SK-MEL-5 (cell line): ENCODE data around the gene SMG1. TPM values are rescaled to one million over a fixed set of nuclear protein-coding genes. Genes with fewer than 3 reads are reported as not detected.
"Not testable (repeated sequence)": the region's sequence is repeated elsewhere in the genome, so short reads cannot be mapped to it uniquely, and the experiment has no call there.

ENCODE experiments used
- DNase-seq: peaks from one replicate; pipeline ENCODE4 v3.0.0-alpha.2; 2016; ENCODE audit warnings: low read depth, low spot score
- in situ Hi-C: cut with HindIII; loops from 2 replicates; pipeline ENCODE4 v1.10.0; 2016; ENCODE audit warnings: low sequenced_read_pairs, high pct_unique_total_duplicates, low pct_unique_long_range_greater_than_20kb
- total RNA-seq: library from RNA; depleted of rRNA; stranded (reverse); fragments of >200 nt; shearing (Covaris generic); gene quantifications from 2 replicates; pipeline ENCODE4 v1.2.3, GENCODE V29; 2014

Gene SMG1
- total RNA-seq, 1 experiment from 2014 or later: 22.3 TPM

- DNase-seq: no peak
- in situ Hi-C loops: no loop called here
Observed at GRCh38 chr16:18789515-18789849, 136.7 kb downstream of the SMG1 start.

- in situ Hi-C loops: no loop called here
- no peak for DNase-seq
Observed at GRCh38 chr16:18788828-18789514, 137.2 kb downstream of the SMG1 start.

- in situ Hi-C loops: no loop called here
- no peak for DNase-seq
Observed at GRCh38 chr16:18784917-18785623, 141.1 kb downstream of the SMG1 start.

GRCh38 chr16:18783430-18784341 is 142.5 kb downstream of the SMG1 start:
- DNase-seq: no peak
- in situ Hi-C loops: no loop called here

DNA sequence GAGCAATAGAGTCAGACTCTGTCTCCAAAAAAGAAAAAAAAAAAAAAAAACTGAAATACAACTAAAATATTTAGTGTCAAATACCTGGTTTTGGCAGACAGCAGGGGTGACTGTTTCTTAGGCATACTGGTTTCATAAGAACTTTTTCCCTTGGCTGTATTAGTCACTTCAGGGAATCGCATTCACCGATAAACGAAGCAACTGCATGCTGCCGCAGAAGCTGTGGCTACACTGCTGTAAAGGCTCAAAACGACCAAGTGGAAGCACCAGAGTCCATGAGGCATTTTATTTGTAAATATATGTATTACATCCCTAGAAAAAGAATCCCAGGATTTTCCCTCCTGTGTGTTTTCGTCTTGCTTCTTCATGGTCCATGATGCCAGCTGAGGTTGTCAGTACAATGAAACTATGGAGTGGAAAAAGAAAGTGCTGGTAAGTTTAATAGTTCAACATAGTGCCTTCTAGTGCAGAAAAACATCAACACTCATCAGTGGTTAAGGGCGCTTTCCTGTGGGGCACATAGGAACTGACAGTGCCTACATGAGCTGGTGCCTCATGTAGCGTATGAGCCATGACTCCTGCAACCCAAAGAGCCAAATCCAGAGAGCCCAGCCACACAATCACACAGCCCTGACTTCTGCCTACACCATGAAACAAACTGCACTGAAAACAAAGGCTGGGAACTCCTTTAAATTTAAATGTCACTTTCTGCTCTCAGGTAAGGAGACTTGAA is 143.3 kb downstream of the SMG1 start:
- DNase-seq: no peak
- in situ Hi-C loops: no loop called here

GRCh38 chr16:18781232-18781631 is 145.0 kb downstream of the SMG1 start:
- DNase-seq, in situ Hi-C loops: not testable (repeated sequence)

GRCh38 chr16:18780460-18781026 is 145.7 kb downstream of the SMG1 start:
- in situ Hi-C loops: not testable (repeated sequence)

DNA sequence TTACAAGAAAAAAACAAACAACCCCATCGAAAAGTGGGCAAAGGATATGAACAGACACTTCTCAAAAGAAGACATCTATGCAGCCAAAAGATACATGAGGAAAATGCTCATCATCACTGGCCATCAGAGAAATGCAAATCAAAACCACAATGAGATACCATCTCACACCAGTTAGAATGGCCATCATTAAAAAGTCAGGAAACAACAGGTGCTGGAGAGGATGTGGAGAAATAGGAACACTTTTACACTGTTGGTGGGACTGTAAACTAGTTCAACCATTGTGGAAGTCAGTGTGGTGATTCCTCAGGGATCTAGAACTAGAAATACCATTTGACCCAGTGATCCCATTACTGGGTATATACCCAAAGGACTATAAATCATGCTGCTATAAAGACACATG is 148.5 kb downstream of the SMG1 start:
- DNase-seq, in situ Hi-C loops: not testable (repeated sequence)

More at GRCh38 chr16:18780460-18781026, 145.7 kb downstream of the SMG1 start:
- not testable (repeated sequence) for DNase-seq

- in situ Hi-C loops, DNase-seq: not testable (repeated sequence)
Observed at GRCh38 chr16:18776334-18776733, 149.9 kb downstream of the SMG1 start.

- in situ Hi-C loops, DNase-seq: not testable (repeated sequence)
Observed at GRCh38 chr16:18774651-18775050, 151.6 kb downstream of the SMG1 start.

GRCh38 chr16:18772171-18772570 is 154.0 kb downstream of the SMG1 start:
- in situ Hi-C loops, DNase-seq: not testable (repeated sequence)

DNA sequence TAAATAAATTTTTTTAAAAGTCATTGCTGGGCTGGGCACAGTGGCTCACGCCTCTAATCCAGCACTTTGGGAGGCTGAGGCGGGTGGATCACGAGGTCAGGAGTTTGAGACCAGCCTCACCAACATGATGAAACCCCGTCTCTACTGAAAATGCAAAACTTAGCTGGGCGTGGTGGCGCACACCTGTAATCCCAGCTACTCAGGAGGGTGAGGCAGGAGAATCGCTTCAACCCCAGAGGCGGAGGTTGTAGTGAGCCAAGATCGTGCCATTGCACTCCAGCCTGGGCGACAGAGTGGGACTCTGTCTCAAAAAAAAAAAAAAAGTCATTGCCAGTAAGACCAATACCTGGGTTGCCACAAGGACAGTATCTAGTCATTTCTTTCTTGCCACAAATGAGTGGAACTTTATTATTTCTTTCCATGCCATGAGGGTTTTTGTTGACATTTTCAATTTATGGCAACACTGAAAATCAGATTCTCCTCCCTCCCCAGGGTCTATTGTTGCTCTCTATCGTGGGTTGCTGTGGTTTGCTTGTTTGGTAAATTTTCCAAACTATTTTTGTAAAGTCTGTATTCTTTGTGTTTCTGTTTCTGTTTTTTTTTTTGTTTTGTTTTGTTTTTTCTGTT is 155.8 kb downstream of the SMG1 start:
- DNase-seq, in situ Hi-C loops: not testable (repeated sequence)

GRCh38 chr16:18767217-18767616 is 159.0 kb downstream of the SMG1 start:
- in situ Hi-C loops: not testable (repeated sequence)

GRCh38 chr16:18762713-18763112 is 163.5 kb downstream of the SMG1 start:
- in situ Hi-C loops, DNase-seq: not testable (repeated sequence)

More at GRCh38 chr16:18767217-18767616, 159.0 kb downstream of the SMG1 start:
- DNase-seq: not testable (repeated sequence)

DNA sequence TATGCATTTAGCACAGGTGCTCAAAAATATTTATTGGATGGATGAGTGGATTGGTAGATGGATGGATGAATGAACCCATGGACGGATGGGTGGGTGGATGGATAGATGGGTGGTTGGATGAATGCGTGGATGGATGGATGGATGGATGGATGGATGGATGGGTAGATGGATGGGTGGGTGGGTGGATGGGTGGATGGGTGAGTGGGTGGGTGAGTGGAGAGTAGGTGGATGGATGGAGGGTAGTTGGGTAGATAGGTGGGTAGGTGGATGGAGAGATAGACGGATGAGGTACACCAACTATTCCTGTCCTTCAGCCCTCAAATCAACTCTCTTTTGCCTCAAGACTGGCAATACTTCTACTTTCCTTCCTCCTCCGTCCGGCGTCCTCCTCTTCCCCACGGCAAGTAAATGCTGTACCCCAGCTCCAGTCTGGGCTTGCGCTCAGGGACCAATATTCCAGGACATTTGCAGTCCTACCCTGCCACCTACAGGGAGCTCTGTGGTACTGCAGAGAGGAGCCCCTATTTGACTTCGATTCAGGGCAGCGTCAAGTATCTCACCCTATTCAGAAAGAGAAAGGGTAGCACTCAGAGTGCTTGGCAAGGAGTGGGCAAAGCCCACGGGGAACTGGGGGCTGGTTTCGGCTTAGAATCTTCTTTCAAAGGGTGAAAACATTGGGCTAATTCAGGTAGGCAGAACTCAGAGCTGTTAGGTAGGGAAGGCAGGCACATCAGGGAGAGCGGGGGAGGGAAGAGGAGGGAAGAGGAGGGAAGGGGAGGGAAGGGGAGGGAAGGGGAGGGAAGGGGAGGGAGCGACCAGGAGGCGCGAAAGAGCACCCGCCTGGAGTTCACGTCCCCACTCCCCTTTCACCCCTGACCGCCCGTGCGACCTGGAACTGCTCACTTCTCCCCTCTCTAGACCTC is 166.3 kb downstream of the SMG1 start:
- in situ Hi-C loops, DNase-seq: not testable (repeated sequence)
